Liver (tissue), 9 donors: Measurements from ENCODE around the gene COX4I1. TPM values are rescaled to one million over a fixed set of nuclear protein-coding genes. Genes with fewer than 3 reads are reported as not detected.

ENCODE experiments used
- DNase-seq: peaks from one replicate; pipeline ENCODE4 v3.0.0-alpha.2; 2017; ENCODE audit warnings: low spot score
- H3K27ac ChIP-seq, 2 donors: one replicate each; pipeline ENCODE4 v1.7.0; 2013; ENCODE audit warnings: inconsistent platforms in 2 of 2, low read length in 2 of 2, control low read depth in 1 of 2, low read depth in 1 of 2, mild to moderate bottlenecking in 1 of 2
- H3K27me3 ChIP-seq, 4 donors: one replicate each; pipeline versions ENCODE4 v1.6.1 to v1.7.0; 2013; ENCODE audit warnings: low read length in 3 of 4, inconsistent platforms in 1 of 4, mild to moderate bottlenecking in 1 of 4, moderate library complexity in 1 of 4; ENCODE audit not compliant: control insufficient read depth in 4 of 4, insufficient read depth in 4 of 4
- H3K36me3 ChIP-seq, 4 donors: one replicate each; pipeline versions ENCODE4 v1.6.1 to v1.7.0; 2013; ENCODE audit warnings: low read length in 3 of 4, mild to moderate bottlenecking in 3 of 4, low read depth in 1 of 4, moderate library complexity in 1 of 4; ENCODE audit not compliant: control insufficient read depth in 4 of 4, insufficient read depth in 3 of 4
- H3K4me1 ChIP-seq, 4 donors: one replicate each; pipeline versions ENCODE4 v1.6.1 to v1.7.0; 2013; ENCODE audit warnings: low read length in 3 of 4, mild to moderate bottlenecking in 3 of 4, moderate library complexity in 1 of 4; ENCODE audit not compliant: control insufficient read depth in 4 of 4, insufficient read depth in 4 of 4
- H3K4me3 ChIP-seq, 3 donors: one replicate each; pipeline versions ENCODE4 v1.6.1 to v1.7.0; 2013; ENCODE audit warnings: low read length in 3 of 3, control low read depth in 1 of 3, low read depth in 1 of 3, mild to moderate bottlenecking in 1 of 3
- H3K9ac ChIP-seq, 2 donors: one replicate each; pipeline ENCODE4 v1.7.0; 2013; ENCODE audit warnings: low read length in 2 of 2, mild to moderate bottlenecking in 2 of 2, moderate library complexity in 2 of 2, control low read depth in 1 of 2, low read depth in 1 of 2
- H3K9me3 ChIP-seq, 4 donors: one replicate each; pipeline versions ENCODE4 v1.6.1 to v1.7.0; 2013; ENCODE audit warnings: low read length in 3 of 4; ENCODE audit not compliant: control insufficient read depth in 4 of 4
- ATF3 ChIP-seq: IDR thresholded peaks from 2 replicates; pipeline ENCODE4 v1.6.1; 2016; ENCODE audit warnings: antibody characterized with exemption
- CTCF ChIP-seq: fragments of 150-350 bp; IDR thresholded peaks from 2 replicates; pipeline ENCODE4 v1.5.1; 2017; ENCODE audit warnings: improper control_type of control experiment, low read depth, low read length; ENCODE audit not compliant: missing input control
- FOXA1 ChIP-seq: IDR thresholded peaks from 2 replicates; pipeline ENCODE4 v1.6.1; 2016; ENCODE audit warnings: antibody characterized with exemption
- GABPA ChIP-seq, 2 donors: IDR thresholded peaks in 1 of 2; conservative IDR thresholded peaks in 1 of 2; 2 replicates each; pipeline ENCODE4 v1.6.1; 2016; ENCODE audit warnings: antibody characterized with exemption in 2 of 2, mild to moderate bottlenecking in 1 of 2, moderate library complexity in 1 of 2
- JUND ChIP-seq, 2 donors: IDR thresholded peaks; 2 replicates each; pipeline ENCODE4 v1.6.1; 2016; ENCODE audit warnings: antibody characterized with exemption in 2 of 2
- MAX ChIP-seq: IDR thresholded peaks from 2 replicates; pipeline ENCODE4 v1.6.1; 2016; ENCODE audit warnings: antibody characterized with exemption
- NR2F2 ChIP-seq: IDR thresholded peaks from 2 replicates; pipeline ENCODE4 v1.6.1; 2016; ENCODE audit warnings: antibody characterized with exemption
- RAD21 ChIP-seq, 2 donors: IDR thresholded peaks; 2 replicates each; pipeline ENCODE4 v1.6.1; 2016; ENCODE audit warnings: antibody characterized with exemption in 2 of 2, mild to moderate bottlenecking in 2 of 2
- REST ChIP-seq: IDR thresholded peaks from 2 replicates; pipeline ENCODE4 v1.6.1; 2016; ENCODE audit warnings: antibody characterized with exemption, mild to moderate bottlenecking
- SP1 ChIP-seq: IDR thresholded peaks from 2 replicates; pipeline ENCODE4 v1.6.1; 2018; ENCODE audit warnings: antibody characterized with exemption, mild to moderate bottlenecking
- TAF1 ChIP-seq: conservative IDR thresholded peaks from 2 replicates; pipeline ENCODE4 v1.6.1; 2016; ENCODE audit warnings: antibody characterized with exemption, mild to moderate bottlenecking
- YY1 ChIP-seq: IDR thresholded peaks from 2 replicates; pipeline ENCODE4 v1.6.1; 2016; ENCODE audit warnings: antibody characterized with exemption, mild to moderate bottlenecking
- ZBTB33 ChIP-seq: IDR thresholded peaks from 2 replicates; pipeline ENCODE4 v1.6.1; 2016; ENCODE audit warnings: antibody characterized with exemption
- WGBS: extraction: QIAGEN DNeasy Blood & Tissue Kit; methylation state at CpG from one replicate; pipeline ENCODE4 v1.1.7; 2013; 5-methylcytosine and 5-hydroxymethylcytosine counted together
- polyA plus RNA-seq, 2 donors: library from polyadenylated mRNA; stranded (reverse) in 1 of 2; unstranded in 1 of 2; fragments of 200-250 nt in 1 of 2; fragments of >200 nt in 1 of 2; fragmentation: Nextera tagmentation in 1 of 2; extraction: Ambion mirVana in 1 of 2; gene quantifications; one replicate each; pipeline versions ENCODE4 v1.2.1 to v1.2.3, GENCODE V29; 2013 to 2015
- total RNA-seq, 2 donors: library from RNA; depleted of rRNA; stranded (reverse); fragments of >200 nt; gene quantifications; one replicate each; pipeline ENCODE4 v1.2.3, GENCODE V29; 2014
- donor health status: healthy.
- donor health status: healthy.
- donor health status: healthy.
- donor health status: healthy.
- donor health status: healthy.

COX4I1 gene
- total and polyA plus RNA-seq, 4 donors: 186 to 576 (median 331) TPM

GRCh38 chr16:85759136-85759535 is 40.4 kb upstream of the COX4I1 start:
- Histone ChIP-seq H3K9me3 (no peaks in the 10 kb centered on the region), H3K36me3 (no peaks in the 10 kb centered on the region), H3K4me1 (no peaks in the 10 kb centered on the region), H3K9ac (no peak overlapping the region), H3K27me3 (no peaks in the 10 kb centered on the region), H3K27ac (no peak overlapping the region), H3K4me3 (no peak overlapping the region)
- 69% methylated on average over 16 of the region's 16 CpGs for WGBS
- DNase-seq: no peak
- TF ChIP-seq CTCF (no peak), NR2F2 (no peak), MAX (no peak), GABPA (IDR thresholded peaks at IDR 0.05 in 1 of 2, conservative IDR thresholded peaks at IDR 0.05 in 1 of 2) (no peak), RAD21 (IDR thresholded peaks at IDR 0.05) (no peak), JUND (IDR thresholded peaks at IDR 0.05) (no peak), ZBTB33 (no peak), ATF3 (no peak), FOXA1 (no peak), YY1 (no peak), SP1 (no peak), TAF1 (no peak)

GRCh38 chr16:85759631-85760419 is 39.7 kb upstream of the COX4I1 start:
- peak; percentile 58 for TF ChIP-seq CTCF
- no peak for TF ChIP-seq REST
- peak; percentile 72 to 81 for TF ChIP-seq RAD21 (IDR thresholded peaks at IDR 0.05)
- TF ChIP-seq TAF1: no peak
- no peaks in the 10 kb centered on the region for H3K4me1 ChIP-seq
- DNase-seq: peak; percentile 48
- H3K9ac ChIP-seq: no peak overlapping the region
- no peaks in the 10 kb centered on the region for H3K27me3 ChIP-seq
- 52% methylated on average over 20 of the region's 20 CpGs for WGBS
- H3K27ac ChIP-seq: no peak overlapping the region
- no peaks in the 10 kb centered on the region for H3K36me3 ChIP-seq
- no peak overlapping the region for H3K4me3 ChIP-seq
- H3K9me3 ChIP-seq: no peaks in the 10 kb centered on the region
